Testis (tissue), 3 donors: ENCODE data around the gene ANKS1B. TPM values are rescaled to one million over a fixed set of nuclear protein-coding genes. Genes with fewer than 3 reads are reported as not detected.

Experiments used
- DNase-seq: peaks from one replicate; pipeline ENCODE4 v3.0.0-alpha.2; 2019
- H3K27ac ChIP-seq, 2 donors: fragments of 200-600 bp; sonication (generic); one replicate each; pipeline ENCODE4 v1.5.1; 2019
- H3K27me3 ChIP-seq: fragments of 200-600 bp; sonication (generic); one replicate; pipeline ENCODE4 v1.5.1; 2019
- H3K36me3 ChIP-seq: fragments of 200-600 bp; sonication (generic); one replicate; pipeline ENCODE4 v1.5.1; 2017; ENCODE audit warnings: low read depth; ENCODE audit errors: missing control alignments
- H3K4me1 ChIP-seq: fragments of 200-600 bp; sonication (generic); one replicate; pipeline ENCODE4 v1.5.1; 2019
- H3K4me3 ChIP-seq, 2 donors: fragments of 200-600 bp; sonication (generic); one replicate each; pipeline ENCODE4 v1.5.1; 2017 to 2019
- H3K9me3 ChIP-seq: fragments of 200-600 bp; sonication (generic); one replicate; pipeline ENCODE4 v1.5.1; 2017
- CTCF ChIP-seq, 3 experiments: fragments of 450-650 bp in 2 of 3; fragments of 200-600 bp in 1 of 3; sonication (generic) in 1 of 3; IDR thresholded peaks; one replicate each; pipeline ENCODE4 v1.5.1; 2016 to 2019; ENCODE audit warnings: antibody characterized with exemption in 3 of 3, mild to moderate bottlenecking in 2 of 3, moderate library complexity in 1 of 3
- POLR2A ChIP-seq: fragments of 450-650 bp; IDR thresholded peaks from one replicate; pipeline ENCODE4 v1.6.1; 2017; ENCODE audit warnings: antibody characterized with exemption, mild to moderate bottlenecking, moderate library complexity
- WGBS, 2 donors: methylation state at CpG; one replicate each; pipeline ENCODE4 v1.1.5; 2018; 5-methylcytosine and 5-hydroxymethylcytosine counted together
- intact Hi-C: fragments of 100-400 bp; cut with DNase I; formaldehyde crosslinking; loops from one replicate; pipeline ENCODE4 v1.15.1; 2023; ENCODE audit warnings: low total_unique reads
- polyA plus RNA-seq: library from polyadenylated mRNA; stranded (reverse); fragments of 350-450 nt; fragmentation: Illumina TruSeq; extraction: RNeasy Lipid Tissue Mini Kit (QIAGEN cat#74804); gene quantifications from one replicate; pipeline ENCODE4 v1.2.3, GENCODE V29; 2014; ENCODE audit warnings: low read depth, low replicate concordance; ENCODE audit not compliant: insufficient read depth
- total RNA-seq, 2 donors: library from RNA; depleted of rRNA; stranded (reverse); fragments of >200 nt; gene quantifications; one replicate each; pipeline ENCODE4 v1.2.3, GENCODE V29; 2016

ANKS1B gene
- total and polyA plus RNA-seq, 3 donors from 2014 or later = 26.8 to 58.2 (median 30.9) TPM

DNA sequence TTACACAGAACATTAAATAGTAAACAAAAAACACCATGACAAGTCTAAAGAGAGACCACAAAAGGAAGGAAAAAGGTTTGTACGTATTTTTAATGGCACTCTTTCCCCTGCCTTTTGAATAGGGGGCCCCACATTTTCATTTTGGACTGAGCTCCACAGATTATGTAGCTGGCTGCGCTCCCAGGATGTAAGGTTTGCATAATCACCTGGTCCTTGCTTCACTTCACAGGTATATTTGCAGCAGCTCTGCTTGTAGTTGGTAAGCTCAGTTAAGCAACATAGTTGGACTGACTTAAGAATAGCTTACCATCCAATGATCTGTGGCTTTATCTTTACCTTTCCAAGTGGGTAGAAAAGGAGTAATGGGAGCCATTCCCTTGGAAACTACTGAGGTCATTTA lies 885.0 kb downstream of the ANKS1B start:
- TF ChIP-seq CTCF (IDR thresholded peaks at IDR 0.05) (no peak), POLR2A (no peak)
- no peaks in the 10 kb centered on the region for H3K27me3 ChIP-seq
- intact Hi-C loops = no loop called here
- H3K4me1 ChIP-seq = no peaks in the 10 kb centered on the region
- no peaks in the 10 kb centered on the region for H3K9me3 ChIP-seq
- DNase-seq = no peak
- no peak overlapping the region for H3K4me3 ChIP-seq
- no peak overlapping the region for H3K27ac ChIP-seq
- H3K36me3 ChIP-seq = no peaks in the 10 kb centered on the region
- WGBS, 2 donors = 89 to 95% methylated on average over 2 of the region's 2 CpGs

- no peak overlapping the region for H3K27ac ChIP-seq
- no peaks in the 10 kb centered on the region for H3K36me3 ChIP-seq
- no peak overlapping the region for H3K4me3 ChIP-seq
- TF ChIP-seq CTCF (IDR thresholded peaks at IDR 0.05) = no peak
- no peak for TF ChIP-seq POLR2A
- no peak for DNase-seq
- no peaks in the 10 kb centered on the region for H3K4me1 ChIP-seq
- no peaks in the 10 kb centered on the region for H3K27me3 ChIP-seq
- WGBS, 2 donors = 92 to 97% methylated on average over 2 of the region's 2 CpGs
- intact Hi-C loops = no loop called here
- no peaks in the 10 kb centered on the region for H3K9me3 ChIP-seq
Observed at GRCh38 chr12:99097171-99097570, 887.6 kb downstream of the ANKS1B start.

DNA sequence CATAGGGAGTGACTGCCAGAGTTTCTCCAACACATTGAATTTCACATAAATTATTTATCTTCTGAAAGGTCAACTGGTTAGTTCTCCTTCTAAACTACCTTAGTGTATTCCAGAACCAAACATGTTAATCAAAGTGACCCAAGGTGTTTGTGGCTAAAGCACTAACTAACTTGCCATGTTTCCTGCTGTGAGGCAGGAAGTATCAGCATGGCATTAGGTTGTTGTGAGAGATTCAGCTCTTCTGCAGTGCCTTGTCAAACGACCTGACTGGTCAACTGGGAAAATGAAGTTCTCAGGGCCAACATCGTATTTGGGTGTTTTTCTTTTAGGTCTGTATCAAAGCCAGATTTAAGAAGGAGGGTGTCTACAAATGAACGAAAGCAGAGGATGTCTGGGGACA lies 891.6 kb downstream of the ANKS1B start:
- Histone ChIP-seq H3K27me3 (no peaks in the 10 kb centered on the region), H3K4me1 (no peaks in the 10 kb centered on the region), H3K27ac (no peak overlapping the region), H3K36me3 (no peaks in the 10 kb centered on the region), H3K9me3 (no peaks in the 10 kb centered on the region), H3K4me3 (no peak overlapping the region)
- no peak for DNase-seq
- intact Hi-C loops = no loop called here
- 61 to 70% methylated on average over 3 of the region's 3 CpGs for WGBS, 2 donors
- TF ChIP-seq POLR2A (no peak), CTCF (IDR thresholded peaks at IDR 0.05) (no peak)

DNA sequence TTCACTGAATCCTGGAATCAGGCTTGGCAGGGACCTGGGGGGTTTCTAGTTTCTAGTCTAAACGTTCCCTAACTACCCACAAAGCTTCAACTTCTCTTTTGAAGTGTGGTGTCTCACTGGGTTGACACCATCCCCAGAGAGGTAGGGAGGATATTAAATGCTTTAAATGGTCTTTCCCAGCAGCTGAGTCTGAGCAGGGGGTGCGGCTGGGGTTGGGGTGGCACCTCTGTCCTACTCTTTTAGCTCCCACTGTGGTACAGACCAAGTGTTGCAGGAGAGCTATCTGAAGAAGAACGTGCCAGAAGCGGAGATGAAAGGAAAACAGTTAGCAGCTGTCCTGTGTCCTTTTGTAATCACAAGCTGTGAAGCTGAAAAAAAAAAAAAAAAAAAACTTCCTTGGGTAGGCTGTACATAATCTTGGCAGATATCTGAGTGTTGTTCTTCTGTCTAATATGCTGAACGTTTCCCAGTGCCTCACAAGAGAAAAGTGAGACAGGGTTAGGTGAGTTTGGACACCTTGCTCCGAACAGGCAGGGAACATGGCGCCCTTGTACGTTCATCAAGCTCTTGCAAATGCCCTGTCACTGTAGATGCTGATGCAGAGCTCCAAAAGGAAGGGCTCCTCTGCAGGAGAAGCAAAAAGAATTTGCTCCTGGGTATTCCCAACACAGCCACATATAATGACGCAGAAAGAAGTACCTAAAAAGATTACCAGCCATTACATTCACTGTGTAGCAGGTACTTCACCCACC lies 892.5 kb downstream of the ANKS1B start:
- intact Hi-C loops = no loop called here
- TF ChIP-seq POLR2A = no peak
- no peak for TF ChIP-seq CTCF (IDR thresholded peaks at IDR 0.05)
- Histone ChIP-seq H3K36me3 (no peaks in the 10 kb centered on the region), H3K27ac (no peak overlapping the region), H3K4me1 (no peaks in the 10 kb centered on the region), H3K9me3 (no peaks in the 10 kb centered on the region), H3K4me3 (no peak overlapping the region), H3K27me3 (no peaks in the 10 kb centered on the region)
- WGBS, 2 donors = 70 to 73% methylated on average over 9 of the region's 9 CpGs
- DNase-seq = no peak

DNA sequence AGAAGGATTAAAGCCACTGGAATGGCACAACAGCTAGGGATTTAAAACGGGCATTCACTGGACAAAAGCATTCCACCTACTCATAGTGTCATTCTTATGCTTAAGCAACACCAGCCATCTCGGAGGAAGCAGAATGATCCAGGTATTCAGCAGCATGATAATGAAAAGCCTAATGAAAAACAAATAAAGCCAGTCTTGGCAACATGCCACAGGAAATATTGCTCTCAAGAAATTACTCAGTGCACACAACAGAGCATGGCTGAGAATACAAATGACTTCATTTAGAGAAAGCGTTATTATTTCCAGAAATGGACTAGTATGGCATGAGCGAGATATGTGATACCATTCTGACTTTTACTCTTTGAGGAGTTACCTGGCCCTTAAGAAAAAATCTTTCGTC lies 897.5 kb downstream of the ANKS1B start:
- DNase-seq = no peak
- no peak for TF ChIP-seq CTCF (IDR thresholded peaks at IDR 0.05)
- TF ChIP-seq POLR2A = no peak
- Histone ChIP-seq H3K4me1 (no peaks in the 10 kb centered on the region), H3K36me3 (no peaks in the 10 kb centered on the region), H3K4me3 (no peak overlapping the region), H3K27me3 (no peaks in the 10 kb centered on the region), H3K9me3 (no peaks in the 10 kb centered on the region), H3K27ac (no peak overlapping the region)
- WGBS, 2 donors = 70 to 73% methylated on average over 5 of the region's 5 CpGs
- intact Hi-C loops = no loop called here
